ENCODE results near the gene OLAH.

Gene OLAH

DNA sequence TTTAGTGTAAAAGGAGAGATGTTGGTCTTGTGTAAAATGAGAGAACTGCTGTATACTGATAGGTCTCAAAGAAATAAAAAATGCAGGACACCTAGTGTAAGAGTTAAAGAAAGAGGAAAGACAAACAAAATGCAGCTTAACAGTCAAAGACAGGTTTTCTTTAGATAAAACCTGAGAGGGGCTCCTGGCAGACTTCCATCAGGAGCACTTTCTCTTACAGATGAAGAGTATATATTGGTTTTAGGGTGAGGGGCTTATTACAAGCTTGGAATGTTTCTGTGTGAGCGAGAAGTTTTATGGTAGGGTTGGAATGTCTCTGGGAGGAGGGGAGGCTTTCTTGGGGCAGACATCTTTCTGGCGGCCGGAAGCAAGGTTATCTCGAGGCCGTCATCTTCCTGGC lies 28.6 kb downstream of the OLAH start:
- DNase-seq = no peak

DNA sequence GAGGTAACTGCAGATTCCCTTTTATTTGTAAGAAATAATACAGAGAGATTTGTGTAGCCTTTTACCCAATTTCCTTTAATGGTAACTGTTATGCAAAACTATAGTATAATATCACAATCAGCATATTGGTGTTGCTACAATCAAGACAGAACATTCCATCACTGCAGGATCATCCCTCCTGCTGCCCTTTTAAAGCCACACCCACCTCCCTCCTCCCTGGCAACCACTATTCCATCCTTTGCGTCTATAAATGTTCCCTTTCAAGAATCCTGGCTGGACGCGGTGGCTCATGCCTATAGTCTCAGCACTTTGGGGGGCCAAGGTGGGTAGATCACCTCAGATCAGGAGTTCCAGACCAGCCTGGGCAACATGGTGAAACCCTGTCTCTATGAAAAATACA lies 31.7 kb downstream of the OLAH start:
- no peak for DNase-seq

DNA sequence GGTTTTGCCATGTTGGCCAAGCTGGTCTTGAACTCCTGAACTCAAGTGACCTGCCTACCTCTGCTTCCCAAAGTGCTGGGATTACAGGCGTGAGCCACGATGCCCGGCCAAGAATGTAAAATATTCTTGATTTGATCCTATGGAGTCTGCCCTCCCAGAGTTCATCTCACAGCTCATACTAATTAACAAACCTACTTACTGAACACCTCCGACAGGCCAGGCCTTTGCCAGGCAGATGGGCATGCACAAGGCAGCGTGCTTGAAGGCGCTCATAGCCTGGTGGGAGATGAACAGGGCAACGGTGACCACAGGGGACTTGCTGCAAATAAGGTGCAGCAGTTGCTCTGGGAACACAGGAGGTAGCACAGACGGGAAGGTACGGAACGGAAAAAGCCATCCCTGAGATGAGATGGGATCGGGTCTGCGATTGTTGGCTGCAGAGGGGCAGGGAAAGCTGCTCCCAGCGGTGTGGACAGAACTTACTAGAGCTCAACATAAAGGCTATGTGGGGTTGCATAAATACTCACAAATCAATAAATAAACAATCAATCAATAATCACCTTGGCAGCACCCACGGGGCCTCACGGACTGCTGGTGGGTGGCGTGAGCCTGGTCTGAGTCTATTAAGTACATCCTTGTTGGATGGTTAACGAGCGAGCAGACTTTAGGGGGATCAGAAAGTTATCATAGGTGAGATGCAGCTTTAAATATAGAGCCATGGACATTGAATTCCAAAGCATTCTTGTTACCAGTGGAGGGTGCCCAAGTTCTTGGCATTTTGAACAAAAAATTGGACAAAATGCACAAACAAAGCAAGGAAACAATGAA lies 40.1 kb downstream of the OLAH start:
- no peak for DNase-seq

DNA sequence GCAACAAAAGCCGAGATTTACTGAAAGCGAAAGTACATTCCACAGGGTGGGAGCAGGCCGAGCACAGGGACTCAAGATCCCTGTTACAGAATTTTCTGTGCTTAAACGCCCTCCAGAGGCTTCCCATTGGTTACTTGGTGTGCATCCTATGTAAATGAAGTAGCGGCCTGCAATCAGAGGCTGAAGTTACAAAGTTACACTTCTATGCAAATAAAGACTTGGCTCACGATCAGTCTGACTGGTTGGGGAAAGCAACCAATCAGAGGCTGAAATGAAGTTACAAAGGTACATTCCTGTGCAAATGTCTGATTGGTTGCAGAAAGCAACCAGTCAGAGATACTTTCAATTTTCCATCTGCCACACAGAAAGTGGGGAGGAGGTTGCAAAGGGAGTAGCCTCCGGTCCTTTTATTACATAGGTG lies 40.8 kb downstream of the OLAH start:
- no peak for DNase-seq

DNA sequence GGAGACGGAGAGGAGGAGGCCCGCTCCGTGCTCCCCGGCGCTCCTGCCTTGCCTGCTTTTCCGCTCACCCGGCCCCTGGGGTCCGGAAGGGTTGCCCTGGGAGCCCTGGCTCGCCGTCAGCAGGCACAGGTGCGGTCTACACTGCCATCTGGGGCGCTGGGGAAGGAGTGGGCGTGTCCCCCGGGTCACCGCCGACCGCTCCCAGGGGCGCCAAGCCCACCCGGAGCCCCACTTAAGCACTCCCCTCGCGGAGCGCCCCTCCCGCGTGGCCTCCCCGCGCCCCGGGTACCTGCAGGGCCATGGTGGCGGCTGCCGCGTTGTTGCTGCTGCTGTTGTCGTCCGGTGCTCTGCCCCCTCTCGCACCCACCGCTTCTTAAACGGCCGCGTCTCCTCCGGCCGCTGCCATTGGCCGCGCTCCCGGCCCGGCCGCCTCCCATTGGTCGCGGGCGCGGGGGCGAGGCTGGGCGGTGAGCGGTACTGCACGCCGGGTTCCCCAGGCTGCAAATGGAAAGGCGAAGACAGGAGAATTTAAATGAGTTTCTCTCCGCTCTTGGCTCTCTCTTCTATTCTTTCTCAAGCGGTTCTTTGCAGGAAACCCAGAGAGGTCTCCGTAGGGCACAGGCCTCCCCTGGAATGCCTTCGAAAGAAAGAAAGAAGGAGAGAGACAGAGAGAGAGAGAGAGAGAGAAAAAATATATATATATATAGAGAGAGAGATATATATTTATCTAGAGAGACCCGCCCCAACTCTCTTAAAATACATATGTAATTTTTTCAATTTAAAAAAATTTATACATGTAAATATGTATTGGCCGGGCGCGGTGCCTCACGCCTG lies 44.9 kb downstream of the OLAH start, which contains the start of gene ACBD7:
Gene ACBD7 (minus strand): TSS at position 349 of the 834 bp plus-strand sequence. CDS start 48 bp downstream, at position 301.
- peak; percentile 71 to 75 for DNase-seq

DNA sequence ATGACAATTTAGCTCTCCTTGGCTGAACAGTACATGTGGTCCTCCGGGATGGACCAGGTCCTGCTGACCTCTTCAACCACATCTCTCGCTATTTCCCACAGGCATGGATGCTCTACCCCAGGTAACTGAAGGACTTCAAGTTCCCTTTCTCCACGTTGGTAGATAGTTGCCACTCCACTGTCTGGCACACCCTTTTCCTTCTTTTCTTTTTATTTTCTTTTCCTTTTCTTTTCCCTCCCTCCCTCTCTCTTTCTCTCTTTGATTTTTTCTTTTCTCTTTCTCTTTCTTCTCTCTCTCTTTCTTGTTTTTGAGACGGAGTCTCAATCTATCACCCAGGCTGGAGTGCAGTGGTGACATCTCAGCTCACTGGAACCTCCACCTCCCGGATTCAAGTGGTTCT lies 47.7 kb downstream of the OLAH start:
- DNase-seq = no peak

DNA sequence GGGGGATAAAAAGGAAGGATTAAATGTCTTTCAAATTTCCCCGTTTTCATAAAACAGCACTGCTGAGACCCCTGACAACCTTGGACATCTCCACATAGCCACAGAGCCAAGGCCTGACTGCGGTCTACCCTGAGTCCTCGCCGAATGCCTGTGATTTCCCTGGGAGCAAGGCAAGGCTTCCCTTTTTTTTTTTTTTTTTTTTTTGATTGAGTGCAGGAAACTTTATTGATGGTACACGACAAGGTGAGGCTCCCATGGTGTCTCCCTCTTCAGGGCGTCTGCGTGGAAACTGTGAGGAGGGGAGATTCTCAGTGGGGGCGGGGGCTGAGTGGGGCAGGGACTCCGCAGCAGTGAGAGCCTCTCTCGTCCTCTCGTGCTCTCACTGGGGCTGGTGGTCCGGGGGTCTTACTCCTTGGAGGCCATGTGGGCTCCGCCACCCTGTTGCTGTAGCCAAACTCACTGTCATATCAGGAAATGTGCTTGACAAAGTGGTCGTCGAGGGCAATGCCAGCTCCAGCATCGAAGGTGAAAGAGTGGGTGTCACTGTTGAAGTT lies 49.2 kb downstream of the OLAH start:
- DNase-seq = no peak

DNA sequence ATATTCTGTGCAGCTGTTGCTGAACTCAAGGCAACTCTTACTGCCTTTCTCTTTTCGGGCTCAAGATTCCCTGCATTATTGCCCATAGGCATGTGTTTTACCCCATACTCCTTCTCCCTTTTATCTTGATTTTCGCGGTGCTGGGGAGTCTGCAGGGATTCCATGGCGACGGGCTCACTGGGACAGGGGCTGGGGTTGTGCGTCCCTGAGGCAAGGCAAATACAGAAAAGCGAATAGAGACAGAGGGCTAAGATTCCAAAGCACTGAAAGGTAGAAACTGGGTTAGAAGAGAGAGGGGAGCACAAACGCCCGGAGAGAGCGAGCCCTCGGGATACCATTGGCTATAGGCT lies 52.9 kb downstream of the OLAH start:
- no peak for DNase-seq

DNA sequence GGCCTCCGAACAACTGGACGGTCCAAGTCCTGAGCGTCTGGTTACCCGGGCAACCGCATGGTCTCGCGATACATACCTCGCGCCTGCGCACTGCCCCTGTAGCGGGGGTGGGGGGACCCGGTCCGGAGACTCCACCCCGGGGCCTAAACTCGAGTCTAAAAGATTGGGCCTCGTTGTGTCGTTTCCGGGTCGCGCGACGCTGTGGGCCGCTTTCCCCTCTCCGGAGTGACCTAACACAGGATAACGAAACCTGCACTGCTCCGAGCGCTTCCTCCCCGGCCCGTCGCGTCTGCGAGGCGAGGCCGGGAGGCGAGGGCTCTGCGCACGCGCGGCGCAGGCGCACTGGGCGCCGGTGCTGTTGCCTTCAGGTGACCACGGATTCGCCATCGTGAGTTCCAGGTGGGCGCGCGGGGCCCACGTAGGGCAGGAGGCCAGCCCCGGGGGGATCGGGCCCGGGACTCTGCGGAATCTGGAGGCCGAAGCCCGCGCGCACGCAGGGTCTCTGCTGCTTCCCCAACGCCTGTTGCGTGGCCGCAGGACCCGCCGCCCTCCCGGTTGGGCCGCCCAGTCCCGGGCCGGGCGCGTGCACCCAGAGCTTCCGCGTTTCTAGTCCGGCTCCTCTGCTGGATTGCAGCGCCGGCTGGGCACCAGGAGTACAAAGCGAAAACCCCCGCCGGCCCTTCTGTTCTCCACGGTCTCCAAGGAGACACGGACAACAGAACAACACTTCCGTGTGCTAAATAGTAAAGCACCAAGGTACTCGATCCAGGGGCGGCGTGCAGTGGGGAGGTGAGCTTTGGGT lies 53.5 kb downstream of the OLAH start, which contains the start of gene RPP38:
Gene RPP38 (plus strand): TSS at position 345 of the 802 bp plus-strand sequence. CDS start 5,960 bp downstream, outside the sequence.
- peak; percentile 95 to 96 for DNase-seq

DNA sequence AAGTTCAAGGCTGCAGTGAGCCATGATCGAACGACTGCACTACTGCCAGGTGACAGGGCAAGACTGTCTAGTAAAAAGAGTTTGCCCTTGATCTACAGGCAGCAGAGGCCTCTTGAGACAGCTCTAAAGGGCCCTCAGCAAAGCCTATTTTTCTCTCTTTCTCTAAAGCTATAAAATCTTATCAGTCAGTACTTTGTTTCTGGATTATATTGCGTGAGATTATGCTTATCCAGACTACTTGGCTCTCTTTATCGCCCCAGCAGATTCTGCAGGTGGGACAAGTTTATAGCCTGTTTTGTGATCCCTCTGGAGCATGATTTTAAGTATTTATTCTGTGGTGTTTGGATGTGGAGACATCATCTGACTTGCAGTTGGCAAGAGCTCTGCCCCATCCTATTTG lies 56.1 kb downstream of the OLAH start:
- DNase-seq = no peak

DNA sequence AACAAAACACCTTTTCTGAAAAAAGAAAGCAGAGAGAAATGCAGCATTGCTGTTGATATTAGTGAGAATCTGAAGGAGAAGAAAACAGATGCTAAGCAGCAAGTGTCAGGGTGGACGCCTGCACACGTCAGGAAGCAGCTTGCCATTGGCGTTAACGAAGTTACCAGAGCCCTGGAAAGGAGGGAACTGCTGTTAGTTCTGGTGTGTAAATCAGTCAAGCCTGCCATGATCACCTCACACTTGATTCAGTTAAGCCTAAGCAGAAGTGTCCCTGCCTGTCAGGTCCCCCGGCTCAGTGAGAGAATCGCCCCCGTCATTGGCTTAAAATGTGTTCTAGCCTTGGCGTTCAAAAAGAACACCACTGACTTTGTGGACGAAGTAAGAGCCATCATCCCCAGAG lies 59.8 kb downstream of the OLAH start:
- DNase-seq = no peak

DNA sequence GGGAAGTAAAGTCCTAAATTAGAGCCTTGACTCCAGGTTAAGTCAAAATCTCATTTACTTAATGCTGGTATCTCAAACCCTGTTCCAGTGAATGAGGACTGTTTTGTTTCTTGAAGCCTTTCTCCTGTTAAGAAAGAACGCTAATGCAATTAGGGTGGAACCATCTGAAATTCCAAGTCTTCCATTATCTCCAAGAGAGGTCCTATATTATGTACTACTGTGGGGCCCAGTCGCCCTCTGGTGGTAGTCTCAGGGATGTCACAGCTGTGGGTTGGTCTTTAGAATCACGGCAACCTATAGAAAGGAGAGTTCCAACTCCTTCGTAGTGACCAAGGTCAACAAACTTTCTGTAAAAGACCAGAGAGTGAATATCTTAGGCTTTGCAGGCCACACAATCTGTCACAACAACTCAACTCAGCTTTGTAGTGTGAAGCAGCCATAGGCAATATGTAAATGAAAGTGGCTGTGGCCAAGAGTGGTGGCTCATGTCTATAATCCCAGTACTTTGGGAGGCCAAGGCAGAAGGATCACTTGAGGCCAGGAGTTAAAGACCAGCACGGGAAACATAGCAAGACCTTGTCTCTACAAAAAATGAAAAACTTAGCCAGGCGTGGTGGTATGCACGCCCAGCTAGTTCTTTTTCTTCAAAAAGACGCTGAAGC lies 62.7 kb downstream of the OLAH start:
- DNase-seq = peak; percentile 51 to 72

DNA sequence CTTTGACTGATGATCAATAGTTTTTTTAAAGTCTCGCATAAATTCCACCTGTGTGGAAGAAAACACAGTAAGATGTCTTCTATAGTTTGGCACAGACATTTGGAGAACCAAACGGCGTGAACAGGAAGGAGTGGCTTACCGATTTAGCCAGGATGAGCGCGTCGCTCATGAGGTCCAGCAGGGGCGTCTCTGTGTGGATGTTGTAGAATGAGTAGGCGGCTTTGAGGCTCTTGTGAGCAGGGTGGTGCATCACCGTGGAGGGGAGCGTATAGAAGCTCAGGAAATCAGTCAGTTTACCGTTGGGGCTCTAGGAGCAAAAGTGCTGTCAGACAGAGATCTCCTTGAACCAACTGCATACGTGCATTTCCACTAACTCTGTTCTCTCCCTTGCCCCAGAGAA lies 68.9 kb downstream of the OLAH start:
- no peak for DNase-seq

DNA sequence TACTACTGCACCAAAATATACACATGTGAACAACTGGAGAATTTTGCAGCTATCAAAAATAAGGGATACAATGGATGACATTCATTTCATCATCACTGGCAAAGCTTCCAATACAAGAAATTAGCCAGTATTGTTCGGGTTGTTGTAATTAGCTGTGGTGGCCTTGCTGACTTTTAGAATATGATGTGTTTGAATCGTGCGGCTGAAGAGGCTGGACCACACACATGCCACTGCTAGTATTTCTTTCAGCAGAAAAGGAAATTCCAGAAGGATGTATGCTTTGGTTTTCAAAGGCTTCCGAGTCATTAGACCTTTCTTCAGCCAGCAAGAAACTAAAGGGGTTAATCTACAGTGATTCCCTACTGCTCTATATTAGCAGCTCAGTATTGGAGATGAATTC lies 70.0 kb downstream of the OLAH start:
- DNase-seq = no peak

DNA sequence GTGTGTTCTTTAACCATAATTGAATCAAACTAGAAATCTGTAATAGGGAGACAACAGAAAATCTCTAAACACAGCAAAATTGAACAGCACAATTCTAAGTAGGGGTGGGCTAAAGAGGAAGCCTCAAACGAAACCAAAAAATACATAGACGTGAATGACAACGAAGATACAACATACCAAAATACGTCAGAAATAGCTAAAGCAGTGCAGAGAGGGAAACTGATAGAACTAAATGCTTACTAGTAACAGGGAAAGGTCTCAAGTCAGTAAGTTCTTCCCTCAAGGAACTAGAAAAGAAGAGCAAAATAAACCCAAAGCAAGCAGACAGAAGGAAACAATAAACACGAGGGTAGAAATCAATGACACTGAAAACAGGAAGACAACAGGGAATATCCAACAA lies 72.5 kb downstream of the OLAH start:
- no peak for DNase-seq

DNA sequence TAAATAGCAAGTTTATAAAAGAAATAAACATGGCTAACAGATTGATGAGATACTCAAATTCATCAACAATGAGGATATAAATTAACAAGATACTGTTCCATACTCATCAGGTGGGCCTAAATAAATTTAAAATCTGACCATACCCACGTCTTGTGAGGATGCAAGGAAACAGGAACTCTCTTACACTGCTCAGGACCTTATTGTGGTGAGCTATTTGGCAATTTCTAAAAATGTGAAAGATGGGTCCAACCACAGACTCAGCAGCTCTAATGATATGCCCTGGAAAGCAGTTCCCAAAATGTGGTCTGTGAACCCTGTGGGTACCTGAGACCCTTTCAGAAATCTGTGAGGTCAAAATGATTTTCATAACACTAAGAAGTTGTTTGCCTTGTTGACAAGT lies 74.9 kb downstream of the OLAH start:
- no peak for DNase-seq

DNA sequence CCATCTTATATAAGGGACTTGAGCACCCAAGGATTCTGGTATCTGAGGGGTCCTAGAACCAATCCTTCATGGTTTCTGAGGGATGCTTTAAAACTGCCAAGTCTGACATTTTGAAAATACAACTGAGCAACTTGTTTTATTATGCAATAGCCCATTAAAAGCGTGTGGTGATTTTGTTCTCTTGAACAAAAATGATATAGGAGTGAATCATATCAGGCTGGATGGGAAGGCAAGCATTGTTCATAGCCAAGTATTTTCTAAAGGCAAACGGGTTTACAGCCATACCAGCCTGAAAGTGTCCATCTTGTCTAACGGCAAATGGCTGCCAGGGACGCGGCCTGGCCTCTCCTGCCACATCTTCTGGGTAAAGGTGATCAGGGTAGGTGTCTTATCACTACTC lies 76.8 kb downstream of the OLAH start:
- no peak for DNase-seq

DNA sequence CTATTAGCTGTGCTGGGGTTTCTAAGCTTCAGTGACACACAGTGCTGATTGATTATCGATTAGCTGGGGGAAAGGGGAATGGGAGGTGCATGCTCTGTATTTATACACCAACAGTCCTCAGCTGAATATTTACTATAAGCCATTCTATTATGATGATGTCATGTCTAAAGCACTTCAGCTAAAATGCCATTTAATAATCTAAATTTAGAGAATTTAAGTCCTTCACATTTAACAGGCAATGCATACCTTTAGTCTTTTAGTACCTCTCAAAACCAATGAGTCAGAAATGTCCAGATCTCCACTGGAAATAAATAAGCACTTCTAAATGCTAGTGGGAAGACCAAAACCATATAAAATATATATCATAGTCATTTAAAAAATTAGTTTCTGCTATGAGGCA lies 78.0 kb downstream of the OLAH start:
- no peak for DNase-seq

DNA sequence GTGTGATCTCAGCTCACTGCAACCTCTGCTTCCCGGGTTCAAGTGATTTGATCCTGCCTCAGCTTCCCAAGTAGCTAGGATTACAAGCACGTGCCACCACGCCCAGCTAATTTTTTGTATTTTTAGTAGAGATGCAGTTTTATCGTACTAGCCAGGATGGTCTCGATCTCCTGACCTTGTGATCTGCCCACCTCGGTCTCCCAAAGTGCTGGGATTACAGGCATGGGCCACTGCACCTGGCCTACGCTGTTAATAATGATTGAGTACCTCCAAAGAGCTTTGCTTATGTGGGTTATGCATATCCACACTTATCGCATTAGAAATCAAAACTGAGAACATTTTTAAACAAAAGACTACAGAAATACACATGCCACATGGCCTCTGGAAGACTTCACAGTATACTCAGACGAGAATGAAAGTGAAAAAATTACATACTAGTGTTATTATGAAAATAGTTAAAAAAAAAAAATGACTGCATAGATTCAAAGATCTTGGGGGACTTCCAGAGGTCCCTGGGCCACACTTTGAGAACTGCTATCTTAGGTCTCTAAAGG lies 78.8 kb downstream of the OLAH start:
- DNase-seq = no peak
